Measurements from ENCODE around the gene PTGER2.

PTGER2 gene

GRCh38 chr14:52277552-52277951 is 36.6 kb upstream of the PTGER2 start:
- Histone ChIP-seq H3K4me1 (ENCODE audit: control insufficient read depth in 1 of 2, insufficient read depth in 2 of 2, low read length in 2 of 2) (no peaks in the 10 kb centered on the region), H3K9me3 (ENCODE audit: control insufficient read depth in 1 of 2, low read length in 2 of 2) (no peaks in the 10 kb centered on the region), H3K4me3 (ENCODE audit: low read depth in 1 of 2, low read length in 2 of 2) (no peak overlapping the region), H3K27ac (ENCODE audit: low read length) (no peak overlapping the region), H3K27me3 (ENCODE audit: low read depth, low read length) (no peaks in the 10 kb centered on the region), H3K36me3 (ENCODE audit: control insufficient read depth in 1 of 2, insufficient read depth in 2 of 2, low read length in 2 of 2) (no peaks in the 10 kb centered on the region)

- Histone ChIP-seq H3K27me3 (ENCODE audit: low read depth, low read length) (no peaks in the 10 kb centered on the region), H3K36me3 (ENCODE audit: control insufficient read depth in 1 of 2, insufficient read depth in 2 of 2, low read length in 2 of 2) (no peaks in the 10 kb centered on the region), H3K4me1 (ENCODE audit: control insufficient read depth in 1 of 2, insufficient read depth in 2 of 2, low read length in 2 of 2) (no peaks in the 10 kb centered on the region), H3K4me3 (ENCODE audit: low read depth in 1 of 2, low read length in 2 of 2) (no peak overlapping the region), H3K9me3 (ENCODE audit: control insufficient read depth in 1 of 2, low read length in 2 of 2) (no peaks in the 10 kb centered on the region), H3K27ac (ENCODE audit: low read length) (no peak overlapping the region)
These were observed 34.7 kb upstream of the PTGER2 start for GRCh38 chr14:52279408-52279807.

GRCh38 chr14:52283099-52283498 is 31.0 kb upstream of the PTGER2 start:
- no peaks in the 10 kb centered on the region for H3K27me3 ChIP-seq (ENCODE audit: low read depth, low read length)
- H3K4me3 ChIP-seq (ENCODE audit: low read depth in 1 of 2, low read length in 2 of 2): no peak overlapping the region

GRCh38 chr14:52286661-52287649 is 27.2 kb upstream of the PTGER2 start:
- Histone ChIP-seq H3K4me1 (ENCODE audit: control insufficient read depth in 1 of 2, insufficient read depth in 2 of 2, low read length in 2 of 2) (no peaks in the 10 kb centered on the region), H3K27me3 (ENCODE audit: low read depth, low read length) (no peaks in the 10 kb centered on the region), H3K9me3 (ENCODE audit: control insufficient read depth in 1 of 2, low read length in 2 of 2) (no peaks in the 10 kb centered on the region), H3K36me3 (ENCODE audit: control insufficient read depth in 1 of 2, insufficient read depth in 2 of 2, low read length in 2 of 2) (no peaks in the 10 kb centered on the region), H3K4me3 (ENCODE audit: low read depth in 1 of 2, low read length in 2 of 2) (no peak overlapping the region), H3K27ac (ENCODE audit: low read length) (no peak overlapping the region)

More at GRCh38 chr14:52283099-52283498, 31.0 kb upstream of the PTGER2 start:
- no peak overlapping the region for H3K27ac ChIP-seq (ENCODE audit: low read length)
- H3K36me3 ChIP-seq (ENCODE audit: control insufficient read depth in 1 of 2, insufficient read depth in 2 of 2, low read length in 2 of 2): no peaks in the 10 kb centered on the region
- no peaks in the 10 kb centered on the region for H3K9me3 ChIP-seq (ENCODE audit: control insufficient read depth in 1 of 2, low read length in 2 of 2)
- no peaks in the 10 kb centered on the region for H3K4me1 ChIP-seq (ENCODE audit: control insufficient read depth in 1 of 2, insufficient read depth in 2 of 2, low read length in 2 of 2)

GRCh38 chr14:52296378-52296777 is 17.7 kb upstream of the PTGER2 start:
- Histone ChIP-seq H3K9me3 (ENCODE audit: control insufficient read depth in 1 of 2, low read length in 2 of 2) (no peaks in the 10 kb centered on the region), H3K4me1 (ENCODE audit: control insufficient read depth in 1 of 2, insufficient read depth in 2 of 2, low read length in 2 of 2) (no peaks in the 10 kb centered on the region), H3K4me3 (ENCODE audit: low read depth in 1 of 2, low read length in 2 of 2) (no peak overlapping the region), H3K27me3 (ENCODE audit: low read depth, low read length) (no peaks in the 10 kb centered on the region), H3K36me3 (ENCODE audit: control insufficient read depth in 1 of 2, insufficient read depth in 2 of 2, low read length in 2 of 2) (no peaks in the 10 kb centered on the region), H3K27ac (ENCODE audit: low read length) (no peak overlapping the region)

GRCh38 chr14:52298795-52299194 is 15.3 kb upstream of the PTGER2 start:
- Histone ChIP-seq H3K4me1 (ENCODE audit: control insufficient read depth in 1 of 2, insufficient read depth in 2 of 2, low read length in 2 of 2) (no peaks in the 10 kb centered on the region), H3K27me3 (ENCODE audit: low read depth, low read length) (no peaks in the 10 kb centered on the region), H3K27ac (ENCODE audit: low read length) (no peak overlapping the region), H3K9me3 (ENCODE audit: control insufficient read depth in 1 of 2, low read length in 2 of 2) (no peaks in the 10 kb centered on the region), H3K36me3 (ENCODE audit: control insufficient read depth in 1 of 2, insufficient read depth in 2 of 2, low read length in 2 of 2) (no peaks in the 10 kb centered on the region), H3K4me3 (ENCODE audit: low read depth in 1 of 2, low read length in 2 of 2) (no peak overlapping the region)

GRCh38 chr14:52299692-52300278 is 14.3 kb upstream of the PTGER2 start:
- Histone ChIP-seq H3K4me1 (ENCODE audit: control insufficient read depth in 1 of 2, insufficient read depth in 2 of 2, low read length in 2 of 2) (no peaks in the 10 kb centered on the region), H3K9me3 (ENCODE audit: control insufficient read depth in 1 of 2, low read length in 2 of 2) (no peaks in the 10 kb centered on the region), H3K27ac (ENCODE audit: low read length) (no peak overlapping the region), H3K36me3 (ENCODE audit: control insufficient read depth in 1 of 2, insufficient read depth in 2 of 2, low read length in 2 of 2) (no peaks in the 10 kb centered on the region), H3K27me3 (ENCODE audit: low read depth, low read length) (no peaks in the 10 kb centered on the region), H3K4me3 (ENCODE audit: low read depth in 1 of 2, low read length in 2 of 2) (no peak overlapping the region)

- no peak overlapping the region for H3K4me3 ChIP-seq (ENCODE audit: low read depth in 1 of 2, low read length in 2 of 2)
- H3K27ac ChIP-seq (ENCODE audit: low read length): no peak overlapping the region
- no peaks in the 10 kb centered on the region for H3K4me1 ChIP-seq (ENCODE audit: control insufficient read depth in 1 of 2, insufficient read depth in 2 of 2, low read length in 2 of 2)
- no peaks in the 10 kb centered on the region for H3K9me3 ChIP-seq (ENCODE audit: control insufficient read depth in 1 of 2, low read length in 2 of 2)
- no peaks in the 10 kb centered on the region for H3K27me3 ChIP-seq (ENCODE audit: low read depth, low read length)
- no peaks in the 10 kb centered on the region for H3K36me3 ChIP-seq (ENCODE audit: control insufficient read depth in 1 of 2, insufficient read depth in 2 of 2, low read length in 2 of 2)
These were observed 10.9 kb upstream of the PTGER2 start for GRCh38 chr14:52303236-52303635.

GRCh38 chr14:52304248-52304904 is 9.7 kb upstream of the PTGER2 start:
- Histone ChIP-seq H3K36me3 (ENCODE audit: control insufficient read depth in 1 of 2, insufficient read depth in 2 of 2, low read length in 2 of 2) (no peaks in the 10 kb centered on the region), H3K4me3 (ENCODE audit: low read depth in 1 of 2, low read length in 2 of 2) (no peak overlapping the region), H3K27ac (ENCODE audit: low read length) (no peak overlapping the region), H3K27me3 (ENCODE audit: low read depth, low read length) (no peaks in the 10 kb centered on the region), H3K4me1 (ENCODE audit: control insufficient read depth in 1 of 2, insufficient read depth in 2 of 2, low read length in 2 of 2) (no peaks in the 10 kb centered on the region), H3K9me3 (ENCODE audit: control insufficient read depth in 1 of 2, low read length in 2 of 2) (no peaks in the 10 kb centered on the region)

GRCh38 chr14:52305014-52305413 is 9.1 kb upstream of the PTGER2 start:
- H3K27ac ChIP-seq (ENCODE audit: low read length): no peak overlapping the region
- H3K36me3 ChIP-seq (ENCODE audit: control insufficient read depth in 1 of 2, insufficient read depth in 2 of 2, low read length in 2 of 2): no peaks in the 10 kb centered on the region
- H3K9me3 ChIP-seq (ENCODE audit: control insufficient read depth in 1 of 2, low read length in 2 of 2): no peaks in the 10 kb centered on the region
- no peak overlapping the region for H3K4me3 ChIP-seq (ENCODE audit: low read depth in 1 of 2, low read length in 2 of 2)
- H3K4me1 ChIP-seq (ENCODE audit: control insufficient read depth in 1 of 2, insufficient read depth in 2 of 2, low read length in 2 of 2): no peaks in the 10 kb centered on the region
- H3K27me3 ChIP-seq (ENCODE audit: low read depth, low read length): no peaks in the 10 kb centered on the region

GRCh38 chr14:52307376-52307775 is 6.7 kb upstream of the PTGER2 start:
- H3K36me3 ChIP-seq (ENCODE audit: control insufficient read depth in 1 of 2, insufficient read depth in 2 of 2, low read length in 2 of 2): no peaks in the 10 kb centered on the region
- H3K4me1 ChIP-seq (ENCODE audit: control insufficient read depth in 1 of 2, insufficient read depth in 2 of 2, low read length in 2 of 2): peaks cover 3 to 6% of the 10 kb centered on the region in 2 donors
- no peaks in the 10 kb centered on the region for H3K27me3 ChIP-seq (ENCODE audit: low read depth, low read length)
- no peaks in the 10 kb centered on the region for H3K9me3 ChIP-seq (ENCODE audit: control insufficient read depth in 1 of 2, low read length in 2 of 2)
- no peak overlapping the region for H3K4me3 ChIP-seq (ENCODE audit: low read depth in 1 of 2, low read length in 2 of 2)
- peak overlapping the region; percentile 22 for H3K27ac ChIP-seq (ENCODE audit: low read length)
